IPS-18c (cell line): Measurements from ENCODE around the gene DNAJC21.

ENCODE experiments used
- H3K4me3 ChIP-seq: 2 replicates; pipeline ENCODE4 v1.7.0; 2013; ENCODE audit warnings: low read depth, mild to moderate bottlenecking, low read length, moderate library complexity; ENCODE audit not compliant: insufficient read depth
- H3K9me3 ChIP-seq: one replicate; pipeline ENCODE4 v1.6.1; 2013; ENCODE audit warnings: mild to moderate bottlenecking, low read length, moderate library complexity; ENCODE audit not compliant: control insufficient read depth, insufficient read depth

Gene DNAJC21

DNA sequence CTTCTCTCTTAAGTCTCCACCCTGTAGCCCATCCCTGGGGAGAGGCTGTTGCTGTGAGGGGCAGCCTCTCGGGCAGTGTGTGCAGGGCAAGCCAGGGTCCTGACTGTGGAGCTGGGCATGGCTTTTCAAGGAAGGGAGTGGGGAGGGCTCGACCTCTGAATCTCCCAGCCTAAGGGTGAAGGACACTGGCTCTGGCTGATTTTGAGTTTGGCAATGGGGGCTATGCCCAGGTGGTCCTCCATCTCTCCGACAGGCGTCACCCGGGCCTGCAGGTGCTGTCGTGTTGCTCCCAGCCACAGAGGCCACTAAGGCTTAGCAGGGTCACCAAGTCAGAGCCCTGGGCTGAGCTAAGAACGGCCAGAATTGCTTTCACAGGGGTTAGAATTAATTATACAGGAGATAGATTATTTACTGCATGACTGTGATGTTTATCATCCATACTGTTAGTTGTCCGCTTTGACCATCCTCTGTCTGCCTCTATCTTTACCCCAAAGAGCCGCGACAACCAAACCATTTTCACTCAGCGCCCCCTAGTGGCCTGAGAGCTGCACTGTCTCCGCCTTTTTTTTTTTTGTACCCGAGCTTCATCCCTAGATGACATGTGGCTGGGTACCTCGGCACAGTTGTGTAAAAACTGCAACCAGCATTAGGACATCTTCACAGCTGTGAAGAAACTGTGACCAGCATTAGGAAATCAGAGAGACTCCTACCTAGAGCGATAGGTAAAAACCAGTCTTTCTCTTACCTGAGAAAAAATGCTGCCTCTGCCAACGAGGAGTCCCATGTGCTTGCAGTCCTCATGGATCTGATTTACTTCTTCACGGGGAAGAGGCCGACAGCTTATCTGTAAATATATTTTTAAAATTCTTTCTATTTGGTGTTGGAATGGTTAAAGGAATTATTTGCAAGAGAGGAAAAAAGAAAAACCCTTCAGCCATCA, 73.9 kb downstream of the DNAJC21 start:
- Histone ChIP-seq H3K4me3 (no peak overlapping the region), H3K9me3 (peaks cover 3% of the 10 kb centered on the region)

GRCh38 chr5:35004200-35004599, 74.8 kb downstream of the DNAJC21 start:
- Histone ChIP-seq H3K9me3 (peaks cover 3% of the 10 kb centered on the region), H3K4me3 (no peak overlapping the region)

- H3K9me3 ChIP-seq, result peaks cover 3% of the 10 kb centered on the region
- no peak overlapping the region for H3K4me3 ChIP-seq
Measured at GRCh38 chr5:35004771-35005170, 75.4 kb downstream of the DNAJC21 start.
